HG03135 (cell line): ENCODE data around the gene PIEZO2.
"Not testable (repeated sequence)": the region's sequence is repeated elsewhere in the genome, so short reads cannot be mapped to it uniquely, and the experiment has no call there.

Source experiments
- ATAC-seq: cut with Tn5 transposase; IDR thresholded peaks from one replicate; pipeline ENCODE4 v1.9.1; 2021; ENCODE audit warnings: mild to moderate bottlenecking, moderate library complexity; ENCODE audit not compliant: unreplicated experiment

The PIEZO2 gene

DNA sequence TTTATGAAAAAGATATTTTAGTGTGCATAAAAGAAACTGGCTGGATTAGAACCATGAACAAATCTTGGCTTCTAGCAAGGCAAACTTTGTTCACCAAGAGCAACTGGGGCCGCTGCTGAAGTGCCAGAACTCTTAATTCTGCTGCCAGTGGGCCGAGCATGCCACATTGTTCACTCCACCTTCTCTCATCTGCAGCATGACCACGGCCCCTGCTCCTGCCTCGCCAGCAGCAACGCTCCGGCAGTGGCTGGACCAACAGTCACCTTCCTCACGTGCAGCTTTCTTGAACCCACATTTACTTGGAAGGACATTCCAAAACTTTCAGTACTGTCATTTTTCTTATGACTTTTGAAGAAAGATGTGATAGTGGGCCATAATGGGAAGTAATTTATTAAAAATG is 213.8 kb downstream of the PIEZO2 start:
- no peak for ATAC-seq

DNA sequence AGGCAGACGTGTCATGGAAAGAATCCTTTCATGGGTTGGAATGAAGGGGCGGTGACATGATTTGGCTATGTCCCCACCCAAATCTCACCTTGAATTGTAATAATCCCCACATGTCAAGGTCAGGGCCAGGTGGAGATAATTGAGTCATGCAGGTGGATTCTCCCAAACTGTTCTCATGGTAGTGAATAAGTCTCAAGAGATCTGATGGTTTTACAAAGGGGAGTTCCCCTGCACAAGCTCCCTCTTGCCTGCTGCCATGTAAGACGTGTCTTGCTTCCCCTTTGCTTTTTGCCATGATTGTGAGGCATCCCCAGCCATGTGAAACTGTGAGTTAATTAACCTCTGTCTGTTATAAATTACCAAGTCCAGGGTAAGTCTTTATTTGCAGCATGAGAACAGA is 215.7 kb downstream of the PIEZO2 start:
- ATAC-seq: not testable (repeated sequence)

DNA sequence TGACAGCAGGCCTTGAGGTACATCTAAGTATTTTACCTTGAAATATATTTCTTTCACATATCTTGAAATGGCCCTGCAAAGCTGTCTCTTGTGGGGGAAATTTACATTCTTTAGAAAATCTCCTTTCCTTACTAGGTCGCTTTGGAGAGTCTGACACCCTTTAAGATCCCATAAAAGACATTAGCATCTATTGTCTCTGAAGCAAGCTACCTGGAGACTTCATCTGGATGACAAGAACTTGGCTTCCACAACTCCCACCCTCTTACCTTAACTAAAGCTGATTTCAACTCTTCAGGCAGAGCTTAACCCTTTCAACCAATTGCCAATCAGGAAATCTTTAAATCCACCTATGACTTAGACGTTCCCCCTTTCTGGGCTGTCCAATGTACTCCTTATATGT is 219.3 kb downstream of the PIEZO2 start:
- ATAC-seq: no peak

DNA sequence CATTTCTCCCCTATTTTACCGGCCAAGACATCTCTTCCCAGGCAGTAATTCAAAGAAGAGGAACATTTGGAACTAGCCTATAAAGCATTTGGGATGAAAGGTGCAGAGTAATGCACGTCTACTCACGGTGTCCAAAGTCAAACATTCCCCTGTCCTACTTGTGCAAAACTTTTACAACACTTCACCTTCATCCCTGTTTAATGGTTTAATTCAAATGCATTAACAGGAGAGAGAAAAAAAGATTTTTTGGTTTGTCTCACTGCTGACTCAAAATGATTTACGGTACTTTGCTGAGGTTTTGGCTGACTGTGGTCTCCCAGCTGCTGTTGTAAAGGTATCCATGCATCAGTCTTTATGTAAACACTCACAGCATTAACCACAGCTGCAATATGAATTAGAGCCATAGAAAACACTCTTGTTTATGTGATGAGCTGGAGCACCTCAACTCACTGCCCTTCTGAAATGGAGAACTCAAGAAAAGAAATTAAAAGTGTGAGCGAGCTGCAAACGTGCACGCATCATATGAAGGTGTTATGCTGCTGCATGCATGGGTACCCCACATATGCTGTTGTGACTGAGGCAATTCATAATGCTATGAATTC is 220.5 kb downstream of the PIEZO2 start:
- ATAC-seq: peak; percentile 75

DNA sequence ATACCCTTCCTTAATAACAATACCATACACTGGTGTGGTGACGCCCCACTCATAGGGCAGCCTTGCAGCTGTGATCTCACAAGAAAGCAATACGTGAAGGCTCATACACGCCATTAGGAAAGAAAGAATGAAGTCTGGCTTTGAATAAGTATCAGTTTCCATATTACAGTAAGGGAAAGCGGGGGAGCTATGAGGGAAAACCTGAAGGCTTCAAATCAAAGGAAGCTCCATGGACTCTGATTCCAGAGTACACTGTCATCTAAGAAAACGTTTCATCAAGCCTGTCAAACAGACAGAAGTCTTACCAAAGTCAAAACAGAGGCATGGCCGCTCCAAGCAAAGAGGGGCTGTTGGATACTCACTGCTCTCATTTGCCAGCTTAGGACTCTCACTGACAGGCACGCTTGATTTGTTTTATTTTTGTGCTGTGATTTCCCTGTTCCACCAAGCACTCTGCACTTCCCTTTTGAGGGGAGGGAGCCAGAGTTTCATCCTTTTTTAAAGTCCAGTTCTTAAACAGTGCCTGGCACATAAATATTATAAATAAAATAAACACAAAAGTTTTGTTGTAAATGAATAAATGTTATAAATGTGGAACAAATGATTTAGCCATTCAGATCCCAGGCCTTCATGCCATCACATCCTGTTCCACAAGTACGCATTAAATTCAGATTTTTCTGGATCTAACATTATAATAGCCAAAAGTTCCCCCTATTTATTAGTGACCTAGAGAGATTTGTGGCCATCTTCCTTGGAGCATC is 221.2 kb downstream of the PIEZO2 start:
- no peak for ATAC-seq

DNA sequence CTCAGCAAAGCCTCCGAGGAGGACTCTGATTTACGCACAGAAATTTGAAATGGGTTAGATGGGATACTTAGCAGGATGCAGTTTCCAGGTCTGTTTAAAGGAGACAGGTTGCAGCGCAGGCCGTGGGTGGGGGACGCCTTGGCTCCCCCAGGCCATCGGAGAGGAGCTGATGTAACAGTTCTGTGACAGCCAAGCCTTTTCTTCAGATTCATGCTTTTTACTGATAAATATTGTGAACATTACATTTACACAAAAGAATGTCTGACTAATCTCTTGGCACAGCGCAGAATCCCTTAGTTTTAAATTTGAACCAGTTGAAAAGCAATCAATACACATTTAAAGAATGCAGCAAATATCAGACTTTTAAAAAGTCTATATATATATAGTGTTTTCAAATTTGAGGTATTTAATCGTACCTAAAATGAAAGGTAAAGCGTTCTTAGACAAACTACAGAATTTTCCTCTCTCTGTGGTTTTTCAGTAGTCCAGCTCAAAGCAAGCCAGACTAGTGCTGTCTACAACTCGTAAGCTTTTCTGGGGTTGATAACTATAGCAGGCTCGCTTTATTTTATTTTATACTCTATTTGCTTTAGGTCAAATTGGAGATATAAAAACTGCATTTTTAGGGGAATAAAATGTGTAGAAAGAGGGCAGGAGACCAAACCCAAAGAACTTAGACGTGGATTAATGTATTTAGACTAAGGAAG is 221.9 kb downstream of the PIEZO2 start:
- no peak for ATAC-seq

DNA sequence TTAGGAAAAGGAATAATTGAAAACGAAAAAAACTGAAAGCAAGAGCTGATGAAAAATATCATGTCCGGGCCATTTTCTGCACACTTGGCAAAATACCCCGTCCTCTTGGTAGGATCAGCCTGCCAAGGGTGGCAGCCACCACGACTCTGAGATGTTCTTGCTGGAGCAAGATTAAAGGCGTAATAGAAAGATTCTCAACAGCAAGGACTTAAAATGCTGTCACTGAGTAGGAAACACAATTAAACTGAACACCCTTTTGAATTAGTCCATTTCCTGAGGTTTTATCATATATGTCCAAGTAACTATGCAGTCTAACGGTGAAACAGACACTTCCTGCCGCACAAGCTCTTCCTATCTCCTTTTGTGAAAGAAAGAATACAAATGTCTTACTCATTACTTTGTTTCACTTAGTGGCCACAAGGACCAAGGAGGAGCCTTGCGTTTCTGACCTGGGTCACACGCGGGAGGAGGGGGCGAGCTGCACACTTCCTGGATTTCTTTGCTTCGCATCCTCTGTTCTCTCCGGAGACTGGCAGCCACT is 222.7 kb downstream of the PIEZO2 start:
- no peak for ATAC-seq

DNA sequence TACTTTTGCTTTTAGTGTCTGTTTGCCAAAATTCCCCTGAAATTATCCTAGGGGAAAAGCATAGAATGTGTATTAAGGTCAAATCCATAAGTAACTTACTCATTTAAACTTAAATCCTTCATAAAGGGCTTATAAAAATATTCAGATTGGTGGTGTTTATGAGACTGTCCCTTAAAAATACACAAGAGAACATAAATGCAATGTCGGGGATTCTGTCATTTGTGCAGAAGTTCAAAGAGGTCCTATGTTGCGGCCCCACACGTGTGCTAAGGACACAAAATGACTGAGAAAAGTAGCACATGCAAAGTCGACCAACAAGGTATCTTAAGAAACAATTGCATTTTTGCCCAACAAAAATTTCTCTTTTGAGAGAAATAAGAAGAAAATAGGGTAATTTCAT is 225.1 kb downstream of the PIEZO2 start:
- no peak for ATAC-seq

DNA sequence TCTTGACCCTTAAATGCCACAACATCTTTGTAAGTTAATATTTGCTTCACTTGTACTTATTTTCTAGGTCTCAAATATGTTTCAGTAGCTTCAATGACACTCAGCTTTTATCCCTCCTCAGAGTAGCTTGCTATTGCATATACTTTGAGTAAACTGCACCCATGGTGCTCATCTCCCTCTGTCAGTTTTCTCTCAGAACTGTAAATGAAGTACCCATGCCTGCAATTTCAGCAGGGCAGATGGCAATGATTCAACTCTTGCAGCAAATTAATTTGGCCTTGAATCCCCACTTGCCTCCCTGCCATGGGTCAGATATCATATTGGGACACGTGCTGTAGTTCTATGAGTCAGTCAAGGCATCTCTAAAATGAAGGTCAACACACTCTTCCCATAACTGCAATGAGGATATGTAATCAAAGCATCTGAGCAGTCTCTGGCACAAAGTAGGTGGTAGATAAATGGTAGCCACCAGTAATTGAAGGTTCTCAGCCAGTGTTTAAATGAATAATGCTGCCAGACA is 225.8 kb downstream of the PIEZO2 start:
- ATAC-seq: no peak

DNA sequence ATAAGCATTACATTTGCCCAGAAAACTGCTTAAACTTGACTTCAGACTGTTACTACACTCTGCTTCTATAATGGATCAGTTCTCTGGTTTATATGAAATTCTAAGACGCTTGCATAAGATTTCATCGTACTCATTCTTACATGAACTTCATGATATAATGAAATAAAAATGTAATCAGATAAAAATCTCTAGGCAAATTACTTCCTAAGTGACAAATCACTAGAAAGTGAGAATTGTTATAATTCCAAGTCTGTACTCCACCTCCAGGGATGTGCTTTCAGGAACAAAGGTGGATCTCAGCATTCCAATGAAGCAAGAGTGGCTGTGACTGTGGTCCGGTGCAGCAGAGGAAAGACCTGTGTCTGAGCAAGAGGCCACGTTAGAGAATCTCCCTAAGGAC is 226.2 kb downstream of the PIEZO2 start:
- no peak for ATAC-seq

DNA sequence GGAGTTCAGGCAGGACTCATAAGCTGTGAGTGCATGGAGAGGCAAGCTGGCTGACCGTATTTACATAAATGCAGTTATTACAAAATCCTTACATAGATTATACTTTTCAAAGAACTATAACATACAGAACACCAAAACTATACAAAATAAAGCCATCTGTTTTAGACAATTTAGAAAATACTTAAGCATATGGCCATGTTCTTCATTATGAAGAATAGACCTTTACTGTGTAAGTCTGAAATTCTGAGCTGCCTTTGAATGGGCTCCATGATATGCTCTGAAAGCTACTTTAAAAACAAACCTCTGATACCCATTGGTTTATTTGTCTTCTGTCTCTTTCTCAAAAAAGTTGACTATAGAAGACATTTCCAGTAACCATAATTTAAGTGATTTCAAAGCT is 226.7 kb downstream of the PIEZO2 start:
- not testable (repeated sequence) for ATAC-seq

DNA sequence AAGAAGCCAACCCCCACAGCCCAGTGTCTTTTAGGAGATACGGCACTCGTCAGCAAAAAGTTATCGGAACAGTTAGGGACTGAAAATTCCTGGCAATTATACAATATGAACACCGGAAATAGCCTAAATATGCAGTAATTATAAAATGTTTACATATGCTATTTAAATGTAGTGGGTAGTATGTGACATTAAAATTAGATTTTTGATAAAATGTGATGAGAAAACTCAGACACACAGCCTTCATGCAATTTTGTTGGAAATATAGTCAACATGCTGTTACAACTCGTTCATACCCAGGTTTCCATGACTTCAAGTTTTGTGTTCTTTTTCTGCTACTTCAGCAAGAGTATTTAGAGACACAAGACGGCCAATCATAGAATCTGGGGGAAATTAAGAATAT is 229.1 kb downstream of the PIEZO2 start:
- ATAC-seq: not testable (repeated sequence)

DNA sequence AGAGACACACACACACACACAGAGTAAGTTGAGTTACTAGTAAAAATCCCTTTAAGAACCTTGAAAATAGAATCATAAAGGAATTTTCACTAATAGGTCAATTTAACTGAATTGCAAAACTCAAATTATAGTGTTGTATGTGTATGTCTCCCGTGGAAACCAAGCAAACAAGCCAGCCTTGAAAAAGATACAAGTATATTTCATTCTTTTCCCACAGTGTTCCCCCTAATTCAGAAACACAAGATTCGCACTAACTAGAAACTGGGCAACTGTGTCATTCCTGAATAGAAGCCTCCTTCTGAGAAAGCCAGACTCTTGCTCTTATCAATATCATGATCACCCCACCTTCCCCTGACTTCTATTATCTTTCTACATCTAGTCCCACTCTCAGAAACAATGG is 229.5 kb downstream of the PIEZO2 start:
- no peak for ATAC-seq

DNA sequence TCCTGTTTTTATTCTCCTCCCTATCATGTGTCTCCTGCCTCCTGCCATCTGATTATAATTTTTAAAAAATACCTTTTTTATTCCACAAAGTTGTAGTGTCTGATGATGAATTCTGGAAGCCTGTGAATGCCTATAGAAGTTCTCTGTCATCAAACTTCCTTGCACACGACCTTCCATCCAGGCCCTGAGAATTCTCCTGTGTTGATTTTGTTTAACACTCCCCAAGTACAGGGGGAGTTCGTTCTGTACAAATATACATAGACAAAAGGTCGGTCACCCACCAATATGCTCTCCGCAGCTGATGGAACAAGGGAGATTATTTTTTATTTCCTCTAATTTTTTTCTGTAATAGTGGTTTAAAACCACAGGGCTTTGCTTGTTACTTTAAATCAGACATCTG is 232.5 kb downstream of the PIEZO2 start:
- no peak for ATAC-seq

DNA sequence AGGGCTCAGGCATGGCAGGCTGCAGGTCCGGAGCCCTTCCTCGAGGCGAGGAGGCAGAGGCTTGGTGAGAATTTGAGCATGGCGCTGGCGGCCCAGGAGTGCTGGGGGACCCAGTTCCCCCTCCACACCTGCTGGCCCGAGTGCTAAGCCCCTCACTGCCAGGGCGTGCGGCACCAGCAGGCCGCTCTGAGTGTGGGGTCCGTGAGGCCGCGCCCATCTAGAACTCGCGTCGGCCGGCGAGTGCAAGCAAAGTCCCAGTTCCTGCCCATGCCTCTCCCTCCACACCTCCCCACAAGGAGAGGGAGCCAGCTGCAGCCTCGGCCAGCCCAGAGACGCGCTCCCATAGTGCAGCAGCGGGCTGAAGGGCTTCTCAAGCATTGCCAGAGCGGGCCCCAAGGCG is 233.0 kb downstream of the PIEZO2 start:
- ATAC-seq: no peak

DNA sequence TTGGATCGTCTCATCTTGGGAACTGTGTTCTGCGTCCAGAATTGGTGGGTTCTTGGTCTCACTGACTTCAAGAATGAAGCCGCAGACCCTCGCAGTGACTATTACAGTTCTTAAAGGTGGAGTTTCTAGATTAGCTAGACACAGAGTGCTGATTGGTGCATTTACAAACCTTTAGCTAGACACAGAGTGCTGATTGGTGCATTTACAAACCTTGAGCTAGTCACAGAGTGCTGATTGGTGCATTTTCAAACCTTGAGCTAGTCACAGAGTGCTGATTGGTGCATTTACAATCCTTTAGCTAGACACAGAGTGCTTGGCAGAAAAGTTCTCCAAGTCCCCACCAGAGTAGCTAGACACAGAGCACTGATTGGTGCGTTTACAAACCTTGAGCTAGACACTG is 233.6 kb downstream of the PIEZO2 start:
- ATAC-seq: not testable (repeated sequence)

DNA sequence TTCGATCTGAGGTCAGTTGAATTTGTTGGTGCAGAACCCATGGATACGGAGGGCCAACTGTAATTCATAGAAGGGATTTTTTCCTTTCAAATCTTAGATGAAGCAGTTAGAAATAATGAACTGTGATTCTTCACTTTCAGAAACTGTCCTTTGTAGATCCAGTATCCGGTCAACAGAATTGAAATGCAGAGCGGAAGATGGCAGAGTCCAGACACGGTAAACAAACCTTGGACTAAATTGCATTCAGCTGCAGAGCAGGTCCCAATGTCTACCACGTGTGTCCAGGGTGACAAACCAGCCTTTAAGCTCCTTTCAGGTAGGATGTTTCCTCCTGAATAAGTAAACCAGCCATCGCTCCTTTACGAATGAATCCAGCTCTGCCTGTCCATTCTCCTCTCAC is 234.8 kb downstream of the PIEZO2 start:
- ATAC-seq: not testable (repeated sequence)

DNA sequence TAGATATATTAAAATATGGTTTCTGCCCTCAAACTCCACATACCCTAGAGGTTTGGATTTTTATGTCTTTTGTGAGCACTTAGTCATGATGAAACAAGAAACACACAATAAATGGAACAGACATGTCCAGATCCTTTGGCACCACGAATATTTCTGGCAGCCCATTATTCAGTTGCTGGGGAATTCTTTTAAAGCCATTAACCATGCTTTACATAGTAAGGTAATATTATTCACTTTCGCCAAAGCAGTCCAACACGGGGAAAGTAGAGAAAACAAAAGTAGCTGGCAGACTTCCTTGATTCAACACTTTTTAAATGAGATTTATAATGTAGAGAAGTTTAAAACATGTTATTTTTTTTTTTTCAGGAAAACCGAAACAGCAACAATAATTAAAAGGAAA is 235.4 kb downstream of the PIEZO2 start:
- no peak for ATAC-seq

DNA sequence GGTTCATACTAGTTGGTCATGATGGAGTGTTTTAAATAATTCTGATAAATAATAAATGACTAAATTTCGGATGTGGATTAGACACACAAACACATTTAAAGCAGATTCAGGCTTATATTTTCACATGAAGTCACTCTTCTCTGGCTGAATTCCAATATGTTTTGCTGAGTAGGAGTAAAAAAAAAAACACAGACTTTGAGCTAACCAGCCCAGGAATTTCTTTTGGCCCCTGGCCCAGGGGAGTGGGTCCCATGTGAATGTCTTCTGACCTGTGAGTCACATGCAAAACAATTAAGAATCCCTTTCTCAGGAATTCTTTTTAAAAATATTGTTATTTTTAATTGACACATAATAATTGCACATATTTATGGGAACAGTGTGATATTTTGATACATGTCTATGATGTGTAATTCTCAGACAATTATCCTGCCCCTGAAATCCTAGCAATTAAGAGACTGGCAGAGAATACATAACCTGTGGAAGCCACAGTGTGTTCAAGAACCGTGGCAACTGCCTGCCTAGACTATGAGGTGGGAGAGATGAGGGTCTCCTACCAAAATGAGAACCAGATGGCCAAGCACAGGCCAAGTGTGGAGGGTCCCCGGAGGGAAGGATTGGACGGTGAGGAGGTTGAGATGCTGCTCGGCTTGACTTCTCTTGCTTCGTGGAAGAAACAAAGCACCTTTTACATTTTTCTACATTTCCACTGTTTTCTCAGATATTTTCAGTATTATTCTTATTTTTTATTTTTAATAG is 236.4 kb downstream of the PIEZO2 start:
- ATAC-seq: no peak

DNA sequence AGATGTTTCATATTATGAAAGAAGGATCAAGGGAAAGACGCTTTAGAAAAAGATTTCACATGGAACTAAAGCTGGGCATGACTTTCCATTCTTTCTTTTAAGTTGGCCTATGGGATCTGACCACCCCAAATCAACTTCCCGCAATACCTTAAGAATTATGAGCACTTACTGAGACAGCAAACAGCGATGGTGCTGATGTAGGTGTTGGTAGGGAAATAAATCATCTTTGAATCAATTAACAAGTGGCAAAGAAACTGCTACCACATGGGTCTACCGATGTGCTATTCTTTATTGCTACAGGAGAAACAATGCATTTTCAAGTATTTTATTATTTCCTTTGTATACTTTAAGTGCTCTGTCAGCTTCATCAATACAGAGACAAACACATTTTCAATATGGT is 239.6 kb downstream of the PIEZO2 start:
- ATAC-seq: no peak

DNA sequence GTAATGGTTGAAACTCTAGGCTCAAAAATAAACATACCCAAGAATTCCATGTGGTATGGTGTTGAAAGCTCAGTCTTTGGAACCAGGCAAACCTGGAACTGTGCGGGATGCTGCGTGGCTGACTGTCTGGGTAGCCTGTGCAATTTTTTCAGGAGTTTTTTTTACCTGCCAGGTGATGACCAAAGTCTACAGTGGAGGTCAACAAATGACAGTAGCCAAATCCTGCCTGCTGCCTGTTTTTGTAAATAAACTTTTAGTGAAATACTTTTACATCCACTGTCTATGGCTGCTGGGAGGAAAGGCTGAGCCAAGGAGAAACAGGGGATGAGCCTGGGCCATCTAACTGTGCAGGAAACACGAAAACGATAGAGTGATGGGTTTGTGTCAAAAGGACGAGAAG is 240.6 kb downstream of the PIEZO2 start:
- ATAC-seq: no peak
